ENCODE measurements around the gene STK10. TPM values are rescaled to one million over a fixed set of nuclear protein-coding genes. Genes with fewer than 3 reads are reported as not detected.

Gene STK10
- total and polyA plus RNA-seq, 2 donors (not counting 1 experiment from before 2014, with no cell fraction given), result 97.9 to 253 TPM

DNA sequence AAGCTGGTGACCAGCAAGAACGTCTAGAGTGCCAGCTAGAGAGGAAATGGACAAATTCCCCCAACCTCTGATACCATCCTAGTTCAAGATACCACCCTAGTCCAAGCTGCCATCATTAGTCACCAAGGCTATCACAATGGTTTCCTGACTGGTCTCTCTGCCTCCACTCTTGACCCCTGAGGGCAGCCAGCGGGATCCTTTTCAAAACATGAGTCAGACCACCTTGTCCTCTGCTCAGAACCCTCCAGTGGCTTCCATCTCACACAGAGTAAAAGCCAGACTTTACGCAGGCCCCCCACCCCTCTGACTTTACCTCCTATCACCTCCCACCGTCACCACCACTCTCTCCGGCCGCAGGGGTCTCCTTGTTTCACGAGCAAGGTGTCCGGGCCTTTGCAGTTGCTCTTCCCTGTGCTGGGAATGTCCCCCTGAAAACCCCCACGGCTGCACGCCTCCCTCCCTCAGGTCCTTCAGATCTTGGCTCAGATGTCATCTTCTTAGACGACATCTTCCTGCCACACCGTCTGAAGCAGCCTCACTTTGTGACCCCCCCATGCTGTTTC, 139.4 kb downstream of the STK10 start:
- Mint-ChIP-seq H3K4me1 (peaks cover 2% of the 10 kb centered on the region), H3K27me3 (no peaks in the 10 kb centered on the region), H3K27ac (no peak overlapping the region), H3K9me3 (ENCODE audit: insufficient read depth) (no peaks in the 10 kb centered on the region), H3K4me3 (no peak overlapping the region)
- Histone ChIP-seq H3K36me3 (replicated peaks in 1 of 2; ENCODE audit: control extremely low read depth in 1 of 2, control insufficient read depth in 1 of 2, extremely low read depth in 1 of 2, insufficient read depth in 2 of 2, low read length in 1 of 2) (peaks cover 2 to 92% of the 10 kb centered on the region in 2 experiments), H3K9me3 (ENCODE audit: control extremely low read depth in 1 of 3, control insufficient read depth in 2 of 3, insufficient read depth in 1 of 3, low read length in 2 of 3) (no peaks in the 10 kb centered on the region), H3K27ac (ENCODE audit: low read length in 2 of 2) (no peak overlapping the region), H3K4me3 (ENCODE audit: control extremely low read depth in 1 of 5, extremely low read depth in 1 of 5, insufficient read depth in 1 of 5, low read depth in 2 of 5, low read length in 4 of 5) (no peak overlapping the region), H3K4me1 (ENCODE audit: control insufficient read depth in 2 of 2, insufficient read depth in 2 of 2, low read length in 2 of 2) (no peaks in the 10 kb centered on the region), H3K9ac (ENCODE audit: low read length) (no peak overlapping the region), H2AFZ (ENCODE audit: insufficient read depth, low read depth, low read length, poor library complexity, severe bottlenecking) (no peak overlapping the region), H3K79me2 (ENCODE audit: control insufficient read depth, insufficient read depth, low read length) (peaks cover 15% of the 10 kb centered on the region), H4K20me1 (ENCODE audit: control insufficient read depth, insufficient read depth, low read length, poor library complexity, severe bottlenecking) (no peaks in the 10 kb centered on the region), H3K4me2 (replicated peaks; ENCODE audit: low read depth, low read length, poor library complexity, severe bottlenecking) (no peak overlapping the region), H3K27me3 (replicated peaks in 1 of 4; ENCODE audit: control extremely low read depth in 1 of 4, control insufficient read depth in 3 of 4, insufficient read depth in 4 of 4, low read length in 3 of 4) (no peaks in the 10 kb centered on the region)
- DNase-seq, result no peak
- TF ChIP-seq, protein P1, sequence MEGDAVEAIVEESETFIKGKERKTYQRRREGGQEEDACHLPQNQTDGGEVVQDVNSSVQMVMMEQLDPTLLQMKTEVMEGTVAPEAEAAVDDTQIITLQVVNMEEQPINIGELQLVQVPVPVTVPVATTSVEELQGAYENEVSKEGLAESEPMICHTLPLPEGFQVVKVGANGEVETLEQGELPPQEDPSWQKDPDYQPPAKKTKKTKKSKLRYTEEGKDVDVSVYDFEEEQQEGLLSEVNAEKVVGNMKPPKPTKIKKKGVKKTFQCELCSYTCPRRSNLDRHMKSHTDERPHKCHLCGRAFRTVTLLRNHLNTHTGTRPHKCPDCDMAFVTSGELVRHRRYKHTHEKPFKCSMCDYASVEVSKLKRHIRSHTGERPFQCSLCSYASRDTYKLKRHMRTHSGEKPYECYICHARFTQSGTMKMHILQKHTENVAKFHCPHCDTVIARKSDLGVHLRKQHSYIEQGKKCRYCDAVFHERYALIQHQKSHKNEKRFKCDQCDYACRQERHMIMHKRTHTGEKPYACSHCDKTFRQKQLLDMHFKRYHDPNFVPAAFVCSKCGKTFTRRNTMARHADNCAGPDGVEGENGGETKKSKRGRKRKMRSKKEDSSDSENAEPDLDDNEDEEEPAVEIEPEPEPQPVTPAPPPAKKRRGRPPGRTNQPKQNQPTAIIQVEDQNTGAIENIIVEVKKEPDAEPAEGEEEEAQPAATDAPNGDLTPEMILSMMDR (IDR thresholded peaks at IDR 0.05), result no peak
- TF ChIP-seq EZH2 (IDR thresholded peaks at IDR 0.05; ENCODE audit: borderline replicate concordance, insufficient read depth, low read depth, low read length, poor library complexity, severe bottlenecking), result no peak
- POLR2A ChIA-PET, result no interaction called here
- intact Hi-C loops (cut with micrococcal nuclease), result no loop called here
- CTCF ChIA-PET, result interaction anchor here (1.9 to 10.5 kb wide), 2 partner anchors 11 to 138 kb away, joined by 6 to 227 read pairs; no protein-coding TSS in a partner anchor
- no peak for ATAC-seq (ENCODE audit: low read depth)
- 94% methylated on average over 12 of the region's 12 CpGs for WGBS (ENCODE audit: insufficient coverage)

DNA sequence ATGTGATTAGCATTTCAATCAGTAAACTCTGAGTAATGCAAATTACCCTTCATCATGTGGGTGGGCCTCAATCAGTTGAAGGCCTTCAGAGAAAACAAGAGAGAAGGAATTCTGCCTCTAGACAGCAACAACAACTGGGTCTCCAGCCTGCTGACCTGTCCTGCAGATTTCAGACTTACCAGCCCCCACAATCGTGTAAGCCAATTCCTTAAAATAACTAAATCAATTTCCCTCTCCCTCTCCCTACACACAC, 139.9 kb downstream of the STK10 start:
- H3K27me3 ChIP-seq (replicated peaks in 1 of 4; ENCODE audit: control extremely low read depth in 1 of 4, control insufficient read depth in 3 of 4, insufficient read depth in 4 of 4, low read length in 3 of 4), result no peaks in the 10 kb centered on the region
- CTCF ChIA-PET, result interaction anchor here (0.7 to 10.5 kb wide), 3 partner anchors 11 to 310 kb away, joined by 6 to 227 read pairs (median 6); no protein-coding TSS in a partner anchor
- H4K20me1 ChIP-seq (ENCODE audit: control insufficient read depth, insufficient read depth, low read length, poor library complexity, severe bottlenecking), result no peaks in the 10 kb centered on the region
- H3K4me1 ChIP-seq (ENCODE audit: control insufficient read depth in 2 of 2, insufficient read depth in 2 of 2, low read length in 2 of 2), result no peaks in the 10 kb centered on the region
- no peak overlapping the region for H3K4me2 ChIP-seq (replicated peaks; ENCODE audit: low read depth, low read length, poor library complexity, severe bottlenecking)
- POLR2A ChIA-PET, result no interaction called here
- H2AFZ ChIP-seq (ENCODE audit: insufficient read depth, low read depth, low read length, poor library complexity, severe bottlenecking), result no peak overlapping the region
- peaks cover 15% of the 10 kb centered on the region for H3K79me2 ChIP-seq (ENCODE audit: control insufficient read depth, insufficient read depth, low read length)
- H3K27ac ChIP-seq (ENCODE audit: low read length in 2 of 2), result no peak overlapping the region
- Mint-ChIP-seq H3K4me1 (peaks cover 2% of the 10 kb centered on the region), H3K27me3 (no peaks in the 10 kb centered on the region), H3K9me3 (ENCODE audit: insufficient read depth) (no peaks in the 10 kb centered on the region), H3K27ac (no peak overlapping the region), H3K4me3 (no peak overlapping the region)
- intact Hi-C loops (cut with micrococcal nuclease), result no loop called here
- TF ChIP-seq EZH2 (IDR thresholded peaks at IDR 0.05; ENCODE audit: borderline replicate concordance, insufficient read depth, low read depth, low read length, poor library complexity, severe bottlenecking), result no peak
- TF ChIP-seq, protein P1 (IDR thresholded peaks at IDR 0.05), result no peak
- DNase-seq (no peak), ATAC-seq (ENCODE audit: low read depth) (no peak)
- no peaks in the 10 kb centered on the region for H3K9me3 ChIP-seq (ENCODE audit: control extremely low read depth in 1 of 3, control insufficient read depth in 2 of 3, insufficient read depth in 1 of 3, low read length in 2 of 3)
- H3K9ac ChIP-seq (ENCODE audit: low read length), result no peak overlapping the region
- H3K4me3 ChIP-seq (ENCODE audit: control extremely low read depth in 1 of 5, extremely low read depth in 1 of 5, insufficient read depth in 1 of 5, low read depth in 2 of 5, low read length in 4 of 5), result no peak overlapping the region
- 100% methylated on average over 1 of the region's 1 CpG for WGBS (ENCODE audit: insufficient coverage)
- peaks cover 2 to 92% of the 10 kb centered on the region in 2 experiments for H3K36me3 ChIP-seq (replicated peaks in 1 of 2; ENCODE audit: control extremely low read depth in 1 of 2, control insufficient read depth in 1 of 2, extremely low read depth in 1 of 2, insufficient read depth in 2 of 2, low read length in 1 of 2)
